ENCODE measurements around the gene ACOX2.

ACOX2 gene

GRCh38 chr3:58573640-58574039 is 36.6 kb upstream of the ACOX2 start:
- in situ Hi-C loops (cut with MboI; ENCODE audit: low sequenced_read_pairs) = loop anchor here (5.0 kb wide), 1 partner anchor 54 kb away; no protein-coding TSS in a partner anchor
- no peaks in the 10 kb centered on the region for H3K27me3 ChIP-seq (ENCODE audit: low read depth)
- no peak overlapping the region for H3K4me3 ChIP-seq
- H3K36me3 ChIP-seq (replicated peaks) = no peaks in the 10 kb centered on the region
- H3K9me3 ChIP-seq = peaks cover 3% of the 10 kb centered on the region; the same call in 1 of the 2 replicates
- no peak for DNase-seq (ENCODE audit: low spot score in 2 of 2)
- H3K4me1 ChIP-seq = no peaks in the 10 kb centered on the region

- Histone ChIP-seq H3K9me3 (peaks cover 3% of the 10 kb centered on the region; the same call in 1 of the 2 replicates), H3K36me3 (replicated peaks) (no peaks in the 10 kb centered on the region), H3K4me3 (no peak overlapping the region), H3K27me3 (ENCODE audit: low read depth) (no peaks in the 10 kb centered on the region), H3K4me1 (no peaks in the 10 kb centered on the region)
- no peak for DNase-seq (ENCODE audit: low spot score in 2 of 2)
- in situ Hi-C loops (cut with MboI; ENCODE audit: low sequenced_read_pairs) = loop anchor here (5.0 kb wide), 1 partner anchor 55 kb away; no protein-coding TSS in a partner anchor
These were observed 35.7 kb upstream of the ACOX2 start for GRCh38 chr3:58572634-58573230.

DNA sequence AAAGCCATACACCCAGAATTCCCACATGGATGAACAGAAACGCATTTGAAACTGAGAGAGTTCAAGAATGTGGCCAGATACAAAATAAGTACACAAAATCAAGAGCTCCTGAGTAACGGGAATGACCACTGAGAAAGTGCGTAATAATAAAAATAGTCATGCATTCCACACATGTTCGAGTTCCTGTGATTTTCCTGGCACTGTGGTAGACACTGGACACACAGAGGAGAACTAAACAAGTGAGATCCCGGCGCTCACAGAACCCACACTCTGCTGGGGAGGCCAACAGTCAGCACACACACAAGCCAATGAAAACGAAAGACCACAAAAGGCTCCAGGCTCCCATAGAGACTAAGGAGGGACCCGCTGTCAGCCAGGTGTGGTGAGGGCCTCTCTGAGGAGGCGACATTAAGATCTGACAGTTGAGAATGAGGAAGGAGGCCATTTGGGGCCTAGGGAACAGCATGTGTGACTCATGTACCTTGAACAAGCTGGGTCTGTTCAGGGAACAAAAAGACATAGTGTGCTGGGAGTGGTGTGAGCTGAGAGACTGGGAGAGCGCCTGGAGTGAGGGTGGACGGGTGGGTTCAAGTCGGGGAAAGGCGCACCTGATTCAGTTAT is 35.1 kb upstream of the ACOX2 start:
- Histone ChIP-seq H3K4me1 (no peaks in the 10 kb centered on the region), H3K36me3 (replicated peaks) (no peaks in the 10 kb centered on the region), H3K4me3 (no peak overlapping the region), H3K9me3 (peaks cover 3% of the 10 kb centered on the region; the same call in 1 of the 2 replicates), H3K27me3 (ENCODE audit: low read depth) (no peaks in the 10 kb centered on the region)
- in situ Hi-C loops (cut with MboI; ENCODE audit: low sequenced_read_pairs) = loop anchor here (5.0 kb wide), 1 partner anchor 55 kb away; no protein-coding TSS in a partner anchor
- no peak for DNase-seq (ENCODE audit: low spot score in 2 of 2)

DNA sequence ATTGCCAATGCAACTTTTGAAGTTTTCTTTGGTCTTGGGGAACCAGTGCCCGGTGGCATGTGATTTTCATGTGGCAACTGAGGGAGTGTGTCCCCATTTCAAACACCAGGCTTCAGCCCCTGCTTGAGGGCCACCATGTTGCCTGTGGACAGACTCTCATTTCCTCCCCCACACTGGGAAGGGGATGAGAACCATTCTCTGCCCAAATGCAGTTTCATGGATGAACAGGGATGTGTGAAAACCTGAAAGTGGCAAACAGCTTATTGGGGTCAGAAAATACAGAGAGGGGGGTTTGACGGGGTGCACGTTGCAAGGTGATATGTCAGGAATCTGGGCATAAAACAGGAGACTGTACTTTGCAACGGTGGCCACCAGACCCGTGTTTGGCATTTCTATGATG is 33.9 kb upstream of the ACOX2 start:
- H3K9me3 ChIP-seq = peaks cover 3% of the 10 kb centered on the region; the same call in 1 of the 2 replicates
- H3K27me3 ChIP-seq (ENCODE audit: low read depth) = no peaks in the 10 kb centered on the region
- in situ Hi-C loops (cut with MboI; ENCODE audit: low sequenced_read_pairs) = loop anchor here (5.0 kb wide), 1 partner anchor 56 kb away; no protein-coding TSS in a partner anchor
- no peaks in the 10 kb centered on the region for H3K4me1 ChIP-seq
- no peak for DNase-seq (ENCODE audit: low spot score in 2 of 2)
- H3K4me3 ChIP-seq = no peak overlapping the region
- no peaks in the 10 kb centered on the region for H3K36me3 ChIP-seq (replicated peaks)

DNA sequence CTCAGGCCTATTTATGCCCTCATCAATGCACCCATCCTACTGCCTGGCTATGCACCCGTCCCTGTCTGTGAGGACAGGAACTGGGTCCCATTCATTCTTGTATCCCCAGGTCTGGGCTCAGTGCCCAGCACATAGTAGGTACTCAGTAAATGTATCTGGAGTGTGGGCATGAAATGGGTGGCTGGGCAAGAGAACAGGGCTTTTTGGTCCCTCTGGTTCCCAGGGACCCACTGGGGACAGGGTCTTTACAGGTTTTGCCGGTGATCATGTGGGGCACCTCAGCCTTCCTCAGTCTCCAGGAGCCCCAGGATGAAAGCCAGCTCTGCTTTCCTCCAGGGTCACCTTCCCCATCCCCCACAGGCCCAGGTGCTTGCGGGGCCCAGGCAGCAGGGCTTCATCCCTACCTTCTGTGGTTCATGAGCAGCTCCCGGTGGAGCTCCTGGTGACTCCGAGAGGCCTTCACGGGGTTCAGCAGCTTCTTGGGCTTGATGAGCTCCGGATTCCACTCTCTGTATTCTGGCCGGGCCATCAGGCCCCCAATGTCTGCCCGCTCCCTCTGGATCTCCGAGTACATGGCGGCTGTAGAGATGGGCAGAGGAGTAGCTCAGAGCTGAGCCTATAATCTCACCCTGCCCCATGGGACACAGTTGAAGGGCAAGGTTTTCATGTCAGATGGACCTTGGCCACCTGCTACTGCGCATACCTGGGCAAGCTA is 32.5 kb upstream of the ACOX2 start:
- Histone ChIP-seq H3K27me3 (ENCODE audit: low read depth) (no peaks in the 10 kb centered on the region), H3K4me1 (no peaks in the 10 kb centered on the region), H3K36me3 (replicated peaks) (no peaks in the 10 kb centered on the region), H3K4me3 (no peak overlapping the region), H3K9me3 (peaks cover 3% of the 10 kb centered on the region; the same call in 1 of the 2 replicates)
- DNase-seq (ENCODE audit: low spot score in 2 of 2) = no peak
- in situ Hi-C loops (cut with MboI; ENCODE audit: low sequenced_read_pairs) = loop anchor here (5.0 kb wide), 1 partner anchor 58 kb away; no protein-coding TSS in a partner anchor

DNA sequence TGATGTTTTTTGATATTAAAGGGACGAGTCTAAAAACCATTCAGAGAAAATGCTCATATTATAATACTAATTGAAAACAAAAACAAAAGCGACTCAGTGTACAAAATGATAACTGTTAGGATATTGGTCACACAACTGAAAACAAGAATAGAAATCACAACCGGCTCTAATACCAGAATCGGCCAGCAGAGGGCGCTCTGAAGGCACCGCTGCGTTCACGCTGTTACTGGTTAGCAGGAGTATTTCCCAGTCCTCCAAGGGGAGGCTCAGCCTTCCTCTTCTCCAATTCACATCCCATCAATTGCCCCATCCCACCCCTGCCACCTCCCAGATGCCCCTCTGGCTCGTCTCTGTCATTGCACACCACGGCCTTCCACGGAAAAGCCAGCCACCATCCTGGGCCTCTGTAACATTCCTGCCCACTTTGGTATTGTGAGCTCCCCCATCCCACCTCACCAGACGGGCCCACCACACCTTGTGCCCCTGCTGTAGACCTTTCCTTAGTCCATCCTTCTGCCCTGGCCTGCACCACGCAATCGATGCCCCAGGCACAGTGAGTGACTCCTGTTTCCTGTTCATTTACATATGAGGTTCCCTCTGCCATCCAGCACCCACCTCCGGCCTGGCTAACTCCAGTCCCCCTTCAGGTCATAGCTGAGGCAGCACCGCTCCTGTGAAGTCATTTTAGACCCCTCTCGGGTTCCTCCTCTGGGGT is 31.7 kb upstream of the ACOX2 start:
- Histone ChIP-seq H3K4me1 (no peaks in the 10 kb centered on the region), H3K36me3 (replicated peaks) (no peaks in the 10 kb centered on the region), H3K4me3 (no peak overlapping the region), H3K9me3 (peaks cover 3% of the 10 kb centered on the region; the same call in 1 of the 2 replicates), H3K27me3 (ENCODE audit: low read depth) (no peaks in the 10 kb centered on the region)
- DNase-seq (ENCODE audit: low spot score in 2 of 2) = peak; percentile 40 to 86
- in situ Hi-C loops (cut with MboI; ENCODE audit: low sequenced_read_pairs) = no loop called here

- in situ Hi-C loops (cut with MboI; ENCODE audit: low sequenced_read_pairs) = no loop called here
- H3K27me3 ChIP-seq (ENCODE audit: low read depth) = no peaks in the 10 kb centered on the region
These were observed 30.2 kb upstream of the ACOX2 start for GRCh38 chr3:58567251-58567515.

GRCh38 chr3:58566398-58567250 is 29.6 kb upstream of the ACOX2 start:
- H3K4me1 ChIP-seq = no peaks in the 10 kb centered on the region
- no peaks in the 10 kb centered on the region for H3K27me3 ChIP-seq (ENCODE audit: low read depth)
- no peak overlapping the region for H3K4me3 ChIP-seq
- in situ Hi-C loops (cut with MboI; ENCODE audit: low sequenced_read_pairs) = no loop called here
- no peaks in the 10 kb centered on the region for H3K9me3 ChIP-seq
- H3K36me3 ChIP-seq (replicated peaks) = no peaks in the 10 kb centered on the region
- DNase-seq (ENCODE audit: low spot score in 2 of 2) = no peak

More at GRCh38 chr3:58567251-58567515, 30.2 kb upstream of the ACOX2 start:
- Histone ChIP-seq H3K9me3 (peaks cover 3% of the 10 kb centered on the region; the same call in 1 of the 2 replicates), H3K4me1 (no peaks in the 10 kb centered on the region), H3K4me3 (no peak overlapping the region), H3K36me3 (replicated peaks) (no peaks in the 10 kb centered on the region)
- no peak for DNase-seq (ENCODE audit: low spot score in 2 of 2)

GRCh38 chr3:58565621-58566397 is 28.8 kb upstream of the ACOX2 start:
- no peaks in the 10 kb centered on the region for H3K36me3 ChIP-seq (replicated peaks)
- 0 out of 2 replicates have a peak, but pooled peaks cover 3% of the 10 kb centered on the region for H3K4me1 ChIP-seq
- DNase-seq (ENCODE audit: low spot score in 2 of 2) = no peak
- no peaks in the 10 kb centered on the region for H3K27me3 ChIP-seq (ENCODE audit: low read depth)
- in situ Hi-C loops (cut with MboI; ENCODE audit: low sequenced_read_pairs) = no loop called here
- H3K4me3 ChIP-seq = no peak overlapping the region
- no peaks in the 10 kb centered on the region for H3K9me3 ChIP-seq

DNA sequence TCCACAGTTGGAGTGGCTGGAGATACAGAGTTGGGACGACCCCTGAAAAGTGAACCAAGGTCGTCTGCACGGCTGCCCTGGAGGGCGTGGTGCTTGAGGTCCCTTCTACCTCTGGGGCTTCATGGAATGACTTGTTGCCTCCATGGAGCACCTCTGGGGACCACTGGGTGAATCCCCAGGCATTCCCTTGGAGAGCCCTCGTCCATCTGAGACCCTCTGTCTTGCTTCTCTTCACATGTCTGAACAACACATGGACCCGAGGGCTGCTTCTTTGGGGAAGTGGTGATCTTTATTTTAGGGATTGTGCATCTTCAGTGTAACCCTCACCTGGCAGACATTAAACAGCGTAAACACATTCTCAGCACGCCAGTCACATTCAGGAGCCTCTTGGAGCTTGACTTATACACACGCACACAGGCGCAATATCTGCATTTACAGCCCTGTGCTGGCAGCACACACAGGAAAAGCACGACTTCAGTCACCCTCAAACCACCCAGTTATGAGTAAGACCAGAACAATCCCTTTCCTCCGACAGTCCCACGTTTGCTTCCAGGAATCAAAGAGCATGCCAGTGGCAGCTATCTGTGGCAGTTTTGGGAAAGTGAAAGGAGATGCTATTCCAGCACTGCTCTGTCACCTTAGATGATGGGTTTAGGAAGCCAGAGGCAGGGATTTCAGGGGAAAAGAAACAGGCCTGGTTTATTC is 27.6 kb upstream of the ACOX2 start:
- in situ Hi-C loops (cut with MboI; ENCODE audit: low sequenced_read_pairs) = no loop called here
- H3K4me1 ChIP-seq = 0 out of 2 replicates have a peak, but pooled peaks cover 3% of the 10 kb centered on the region
- H3K36me3 ChIP-seq (replicated peaks) = no peaks in the 10 kb centered on the region
- no peak for DNase-seq (ENCODE audit: low spot score in 2 of 2)
- H3K9me3 ChIP-seq = no peaks in the 10 kb centered on the region
- no peak overlapping the region for H3K4me3 ChIP-seq
- no peaks in the 10 kb centered on the region for H3K27me3 ChIP-seq (ENCODE audit: low read depth)

DNA sequence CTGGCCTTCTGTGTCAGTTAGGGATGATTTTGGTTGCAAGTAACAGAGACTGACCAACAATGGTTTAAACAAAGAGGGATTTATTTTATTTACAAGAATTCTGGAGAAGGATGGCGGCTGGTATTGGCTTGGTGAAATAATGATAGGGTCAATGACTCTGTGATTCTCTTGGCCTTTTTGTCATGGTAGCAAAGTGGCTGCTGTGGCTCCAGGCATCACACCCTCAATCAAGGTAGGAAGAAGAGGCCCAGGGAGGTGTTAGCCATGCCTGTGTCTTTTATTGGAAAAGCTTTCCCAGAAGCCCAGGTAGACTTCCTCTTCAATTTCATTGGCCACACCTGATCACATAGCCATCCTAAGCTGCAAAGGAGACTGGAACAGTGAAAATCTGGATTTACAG is 27.1 kb upstream of the ACOX2 start:
- Histone ChIP-seq H3K4me3 (no peak overlapping the region), H3K4me1 (0 out of 2 replicates have a peak, but pooled peaks cover 3% of the 10 kb centered on the region), H3K9me3 (no peaks in the 10 kb centered on the region), H3K27me3 (ENCODE audit: low read depth) (no peaks in the 10 kb centered on the region), H3K36me3 (replicated peaks) (no peaks in the 10 kb centered on the region)
- in situ Hi-C loops (cut with MboI; ENCODE audit: low sequenced_read_pairs) = no loop called here
- no peak for DNase-seq (ENCODE audit: low spot score in 2 of 2)

All from HAP-1 (cell line).